GM12874 (cell line): ENCODE results near the gene KIF6.

Experiments used
- TF ChIP-seq, protein P1 (sequence below): IDR thresholded peaks from 2 replicates; pipeline ENCODE4 v1.5.1; 2011; ENCODE audit warnings: low read depth, mild to moderate bottlenecking, control low read depth, low read length, moderate library complexity; ENCODE audit not compliant: insufficient read depth

Gene KIF6

DNA sequence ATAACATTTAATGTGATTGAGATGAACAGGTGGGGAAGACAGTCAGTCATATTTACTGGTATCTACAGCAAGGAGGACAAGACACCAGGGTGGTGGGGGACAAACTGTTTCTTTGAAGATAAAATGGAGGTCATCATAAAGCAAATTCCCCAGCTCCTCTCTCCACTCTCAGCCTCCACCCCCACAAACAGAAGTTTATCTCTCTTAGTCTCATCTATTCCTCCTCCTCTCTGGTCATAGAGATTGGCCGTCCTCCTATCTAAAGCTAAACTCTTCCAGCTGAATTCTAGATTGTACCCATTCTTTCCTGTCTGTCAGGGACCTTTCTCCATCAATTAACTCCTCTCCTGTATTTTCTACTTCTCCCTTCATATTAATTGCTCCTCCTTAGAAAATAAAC, 71.1 kb downstream of the KIF6 start:
- TF ChIP-seq, protein P1, sequence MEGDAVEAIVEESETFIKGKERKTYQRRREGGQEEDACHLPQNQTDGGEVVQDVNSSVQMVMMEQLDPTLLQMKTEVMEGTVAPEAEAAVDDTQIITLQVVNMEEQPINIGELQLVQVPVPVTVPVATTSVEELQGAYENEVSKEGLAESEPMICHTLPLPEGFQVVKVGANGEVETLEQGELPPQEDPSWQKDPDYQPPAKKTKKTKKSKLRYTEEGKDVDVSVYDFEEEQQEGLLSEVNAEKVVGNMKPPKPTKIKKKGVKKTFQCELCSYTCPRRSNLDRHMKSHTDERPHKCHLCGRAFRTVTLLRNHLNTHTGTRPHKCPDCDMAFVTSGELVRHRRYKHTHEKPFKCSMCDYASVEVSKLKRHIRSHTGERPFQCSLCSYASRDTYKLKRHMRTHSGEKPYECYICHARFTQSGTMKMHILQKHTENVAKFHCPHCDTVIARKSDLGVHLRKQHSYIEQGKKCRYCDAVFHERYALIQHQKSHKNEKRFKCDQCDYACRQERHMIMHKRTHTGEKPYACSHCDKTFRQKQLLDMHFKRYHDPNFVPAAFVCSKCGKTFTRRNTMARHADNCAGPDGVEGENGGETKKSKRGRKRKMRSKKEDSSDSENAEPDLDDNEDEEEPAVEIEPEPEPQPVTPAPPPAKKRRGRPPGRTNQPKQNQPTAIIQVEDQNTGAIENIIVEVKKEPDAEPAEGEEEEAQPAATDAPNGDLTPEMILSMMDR, result no peak

DNA sequence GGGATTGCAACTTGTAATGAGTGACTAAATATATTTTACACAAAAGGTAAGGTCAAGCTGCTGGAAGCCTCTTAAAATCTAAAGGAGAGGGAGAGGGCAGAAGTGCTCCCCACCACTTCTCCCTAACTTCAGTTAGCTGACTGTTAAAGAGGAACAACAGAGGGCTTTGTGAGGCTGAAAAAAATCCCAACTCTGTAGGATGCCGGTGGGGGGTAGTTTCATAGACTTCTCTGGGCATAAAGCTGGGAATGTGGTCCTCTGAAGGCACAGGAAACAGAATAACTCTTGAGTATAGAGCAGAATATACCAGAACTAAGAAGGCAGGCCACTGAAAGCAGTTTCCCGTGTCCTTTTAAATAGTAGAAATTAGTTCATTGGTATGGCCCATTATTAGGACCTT, 71.6 kb downstream of the KIF6 start:
- TF ChIP-seq, protein P1, result no peak

DNA sequence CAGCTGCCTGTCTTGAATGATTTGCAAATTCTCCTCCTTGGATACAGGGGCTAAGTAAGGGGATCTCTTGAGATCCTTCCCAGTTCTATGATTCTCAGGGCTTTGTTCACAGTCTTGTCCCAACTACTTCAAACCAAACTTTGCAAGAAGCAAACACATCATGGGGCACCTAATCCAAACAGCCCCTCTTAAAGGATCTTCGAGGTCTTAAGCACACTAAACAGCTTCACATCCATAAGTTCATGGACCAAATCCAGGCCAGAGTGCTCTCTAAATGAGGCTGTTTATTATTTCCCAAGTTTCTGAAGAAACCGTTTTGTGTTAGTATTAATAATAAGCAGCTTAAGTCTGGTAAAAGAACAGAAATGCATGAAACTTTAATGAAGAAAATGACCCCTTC, 75.2 kb downstream of the KIF6 start:
- TF ChIP-seq, protein P1, result no peak

DNA sequence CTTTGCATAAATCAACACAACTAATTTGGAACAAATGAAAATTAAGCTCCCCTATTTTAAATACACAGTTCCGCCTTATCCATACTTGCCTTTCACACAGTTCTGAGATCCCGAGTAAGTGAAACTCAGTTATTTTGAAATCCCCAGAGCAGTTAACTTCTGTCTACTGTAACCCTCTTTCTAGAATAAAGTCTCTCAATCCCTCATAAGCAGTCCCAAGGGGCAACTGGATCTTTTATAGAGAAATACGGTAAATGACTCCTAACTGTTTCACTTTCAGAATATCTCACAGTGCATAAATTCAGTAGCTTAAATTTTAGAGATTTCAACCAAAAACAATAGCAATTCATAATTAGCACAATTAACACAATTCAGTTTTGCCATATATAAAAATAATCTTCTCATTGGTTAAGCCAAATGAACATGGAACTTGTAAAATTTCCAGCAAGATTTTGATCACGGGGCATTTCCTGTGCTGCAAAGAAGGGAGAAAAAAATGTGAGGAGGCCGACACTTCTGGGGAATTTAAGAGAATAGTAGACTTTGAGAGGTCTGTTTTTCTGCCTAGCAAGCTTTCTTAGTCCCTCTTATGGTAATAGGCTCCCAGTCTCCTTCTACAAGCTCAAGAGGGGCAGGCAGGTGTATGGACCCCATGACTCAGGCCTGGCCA, 78.3 kb downstream of the KIF6 start:
- TF ChIP-seq, protein P1, result no peak

DNA sequence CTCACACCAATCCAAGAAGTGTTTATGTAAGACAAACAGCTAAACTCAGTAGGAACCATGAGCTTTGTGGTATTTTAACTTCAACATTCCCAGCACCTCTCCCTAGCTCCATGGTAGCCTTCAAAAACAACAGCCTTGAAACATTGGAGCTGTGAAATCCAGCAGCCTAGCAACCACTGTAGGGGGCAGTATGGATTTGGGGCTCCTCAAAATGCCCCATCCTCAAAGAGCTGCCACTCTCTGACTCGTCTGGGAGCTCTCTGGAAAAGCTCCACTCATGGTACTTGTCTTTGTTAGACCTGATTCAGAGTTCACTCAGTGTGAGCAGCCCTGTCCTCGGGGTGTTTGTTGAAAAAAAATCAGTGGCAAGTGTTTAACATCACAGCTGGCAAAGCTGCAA, 82.9 kb downstream of the KIF6 start:
- TF ChIP-seq, protein P1, result 0 out of 2 replicates have a peak, but pooled peaks have one; percentile 14

DNA sequence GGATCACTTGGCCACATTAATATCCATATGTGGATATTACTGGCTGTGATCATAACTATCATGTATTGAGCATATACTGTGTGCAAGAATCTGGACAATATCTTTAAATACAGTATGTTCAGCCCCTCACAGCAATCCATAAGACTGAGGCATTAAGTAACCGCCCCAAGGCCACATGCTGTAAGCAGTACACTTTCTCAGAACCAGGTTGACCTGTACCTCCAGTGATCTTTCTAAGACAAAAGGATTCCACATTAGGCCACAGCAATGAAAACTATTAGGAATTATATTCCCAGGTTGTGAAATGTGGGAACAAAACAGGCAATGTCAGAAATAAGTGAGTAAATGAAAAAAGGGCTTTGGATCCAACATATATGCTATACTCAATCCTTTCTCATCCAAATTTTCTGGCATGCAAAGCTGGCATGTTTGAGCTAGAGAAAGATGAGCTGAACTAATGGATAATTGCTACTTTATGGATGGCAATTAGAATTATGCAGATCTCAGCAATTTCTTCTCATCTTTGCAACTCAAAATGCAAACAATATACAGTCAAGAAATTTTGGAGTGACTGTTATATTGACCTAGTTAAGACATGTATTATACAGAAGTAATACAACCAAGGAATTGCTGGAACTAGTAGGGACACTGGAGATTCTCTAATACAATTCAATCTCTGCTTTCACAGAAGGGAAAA, 86.9 kb downstream of the KIF6 start:
- TF ChIP-seq, protein P1, result no peak

DNA sequence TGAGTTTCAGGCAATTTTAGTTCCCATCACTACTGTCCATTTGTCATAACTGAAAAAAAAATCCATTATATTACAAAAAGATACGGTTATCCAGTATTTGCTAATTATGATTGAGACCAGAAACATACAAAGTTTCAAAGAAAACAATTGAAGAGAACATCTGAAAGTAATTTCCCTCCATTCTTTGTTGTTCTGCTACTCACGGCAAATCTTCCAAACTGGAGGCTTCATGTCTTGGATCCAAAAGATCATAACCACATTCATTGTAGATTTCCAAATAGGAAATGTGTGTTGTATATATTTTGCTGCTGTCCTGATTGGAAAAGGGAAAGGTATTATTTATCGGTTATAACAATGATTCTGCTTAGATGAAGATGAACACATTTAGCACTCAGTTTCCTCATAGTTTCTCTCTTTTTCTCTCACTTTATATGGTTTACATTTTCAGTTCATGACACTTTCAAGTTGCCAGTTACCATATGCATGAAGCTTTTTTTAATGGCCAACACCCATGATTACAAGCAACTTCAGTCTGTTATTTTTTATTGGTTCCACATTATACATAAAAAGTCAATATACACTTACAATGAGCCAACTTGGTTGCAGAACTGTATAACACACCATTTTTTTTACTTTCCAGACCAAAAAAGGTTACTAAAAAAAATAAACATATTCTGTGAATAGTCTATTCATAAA, 90.4 kb downstream of the KIF6 start:
- TF ChIP-seq, protein P1, result no peak
